Stimulated activated CD8-positive, alpha-beta memory T cell treated with anti-CD3 and anti-CD28 coated beads, Interleukin-12 subunit alpha, Interleukin-12 subunit beta, amount 100 ng/mL, for 24 hours (primary cell): Measurements from ENCODE around the gene GEMIN5.
"Not testable (repeated sequence)": the region's sequence is repeated elsewhere in the genome, so short reads cannot be mapped to it uniquely, and the experiment has no call there.

Source experiments
- DNase-seq: peaks from one replicate; pipeline ENCODE4 v3.0.0-alpha.2; 2020; ENCODE audit errors: extremely low read depth

GEMIN5 gene

DNA sequence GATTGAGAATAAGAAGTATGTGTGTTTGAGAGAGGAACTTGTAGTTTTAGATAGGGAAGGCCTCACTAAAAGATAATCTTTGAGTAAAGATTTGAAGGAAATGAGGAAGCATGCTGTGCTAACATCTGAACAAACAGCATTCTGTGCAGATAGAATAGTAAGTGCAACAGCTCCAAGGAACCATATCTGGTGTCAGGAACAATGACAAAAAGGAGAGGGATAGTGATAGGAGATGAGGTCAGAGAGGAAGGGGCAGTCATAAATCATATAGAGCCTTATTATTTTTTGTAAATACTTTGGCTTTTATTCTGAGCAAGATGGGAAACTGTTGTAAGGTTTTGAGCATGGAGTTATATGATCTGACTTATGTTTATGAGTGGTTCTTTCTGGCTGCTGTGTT is 6.7 kb upstream of the GEMIN5 start:
- DNase-seq = no peak

GRCh38 chr5:154943527-154943926 is 5.5 kb upstream of the GEMIN5 start:
- no peak for DNase-seq

DNA sequence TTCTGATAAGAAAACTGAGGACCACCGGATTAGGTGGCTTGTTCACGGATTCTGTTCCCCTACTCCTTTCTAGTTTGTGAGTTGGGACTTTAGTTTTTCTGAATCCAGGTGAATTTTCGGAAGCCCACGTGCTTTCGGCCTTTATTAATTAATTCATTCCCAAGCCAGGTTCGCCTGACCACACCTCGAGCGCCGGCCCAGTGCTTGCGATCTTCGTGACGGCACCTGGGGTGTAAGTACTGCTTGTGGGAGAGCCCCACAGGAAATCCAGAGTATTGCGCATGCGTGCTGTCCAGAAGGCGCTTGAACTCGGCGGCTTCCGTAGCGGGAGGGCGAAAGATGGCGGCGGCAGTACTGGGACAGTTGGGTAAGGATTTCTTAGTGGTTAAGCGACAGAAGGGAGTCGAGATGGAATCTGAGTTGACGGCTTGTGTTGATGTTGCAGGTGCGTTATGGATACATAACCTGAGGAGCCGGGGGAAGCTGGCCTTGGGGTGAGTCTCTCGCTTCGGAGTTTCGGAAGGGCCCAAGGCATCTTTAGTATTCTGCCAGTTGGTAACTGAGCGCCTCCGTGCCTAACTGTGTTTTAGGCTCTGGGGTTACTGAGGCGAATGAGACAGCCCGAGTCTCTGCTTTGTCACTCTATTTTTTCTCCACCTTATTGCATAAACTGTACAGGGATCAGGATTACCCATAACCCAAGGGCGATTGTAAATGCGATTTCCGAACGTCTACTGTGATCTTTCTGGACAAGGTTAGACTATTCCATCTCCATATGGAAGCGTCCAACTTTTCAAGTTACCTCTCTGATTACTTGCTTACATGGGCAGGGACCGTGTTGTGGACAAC is 3.0 kb upstream of the GEMIN5 start, which contains the start of gene MRPL22:
Gene MRPL22 (plus strand): TSS at position 302 of the 849 bp plus-strand sequence. CDS start 38 bp downstream, at position 340.
- DNase-seq = peak; percentile 85

DNA sequence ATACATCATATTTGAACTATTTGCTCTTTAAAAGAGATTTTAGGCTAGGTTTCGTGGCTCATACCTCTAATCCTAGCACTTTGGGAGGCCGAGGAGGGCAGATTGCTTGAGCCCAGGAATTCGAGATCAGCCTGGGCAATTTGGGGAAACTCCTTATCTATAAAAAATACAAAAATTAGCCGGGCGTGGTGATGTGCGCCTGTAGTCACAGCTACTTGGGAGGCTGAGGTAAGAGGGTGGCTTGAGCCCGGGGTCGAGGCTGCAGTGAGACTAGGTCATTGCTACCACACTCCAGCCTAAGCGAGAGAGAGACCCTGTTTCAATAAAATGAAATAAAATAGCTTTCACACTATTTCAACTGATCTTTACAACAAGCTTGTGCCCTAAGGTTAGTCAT is 2.4 kb upstream of the GEMIN5 start:
- DNase-seq = no peak

- not testable (repeated sequence) for DNase-seq
Measured at GRCh38 chr5:154939387-154939786, 1.4 kb upstream of the GEMIN5 start.

DNA sequence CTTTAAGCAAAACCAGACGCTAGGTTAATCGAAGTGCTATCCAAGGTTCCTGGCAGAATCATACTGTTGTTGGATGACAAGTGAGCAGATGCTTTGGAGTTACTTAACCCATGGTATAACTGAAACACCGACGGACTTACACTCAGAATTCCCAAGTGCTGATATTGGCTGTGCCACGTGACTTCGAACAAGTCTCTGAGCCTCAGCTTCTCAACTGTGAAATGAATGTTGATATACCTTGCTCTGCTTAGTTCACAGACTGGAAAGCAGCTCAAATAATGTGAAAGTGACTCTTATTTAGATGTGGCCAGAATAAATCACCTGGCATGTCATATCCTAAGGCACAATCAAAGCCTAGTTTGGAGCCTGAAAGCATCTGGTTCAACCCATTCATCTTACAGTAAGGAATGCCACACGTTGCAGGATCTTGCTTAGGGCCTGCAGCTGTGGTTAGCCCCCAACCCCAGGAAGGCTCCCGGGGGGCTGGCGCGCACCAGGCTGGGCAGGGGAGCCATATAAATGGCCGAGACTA is 759 bp downstream of the GEMIN5 start:
- DNase-seq = no peak

- no peak for DNase-seq
Measured at GRCh38 chr5:154934881-154935280, 3.1 kb downstream of the GEMIN5 start.

- DNase-seq = no peak
Measured at GRCh38 chr5:154933537-154933936, 4.5 kb downstream of the GEMIN5 start.

- DNase-seq = no peak
Measured at GRCh38 chr5:154923441-154924430, 14.3 kb downstream of the GEMIN5 start.

- DNase-seq = no peak
Measured at GRCh38 chr5:154917757-154918156, 20.3 kb downstream of the GEMIN5 start.

GRCh38 chr5:154916874-154917273 is 21.1 kb downstream of the GEMIN5 start:
- no peak for DNase-seq

- not testable (repeated sequence) for DNase-seq
Measured at GRCh38 chr5:154905601-154906000, 32.4 kb downstream of the GEMIN5 start.

GRCh38 chr5:154901913-154902312 is 36.1 kb downstream of the GEMIN5 start:
- DNase-seq = no peak

DNA sequence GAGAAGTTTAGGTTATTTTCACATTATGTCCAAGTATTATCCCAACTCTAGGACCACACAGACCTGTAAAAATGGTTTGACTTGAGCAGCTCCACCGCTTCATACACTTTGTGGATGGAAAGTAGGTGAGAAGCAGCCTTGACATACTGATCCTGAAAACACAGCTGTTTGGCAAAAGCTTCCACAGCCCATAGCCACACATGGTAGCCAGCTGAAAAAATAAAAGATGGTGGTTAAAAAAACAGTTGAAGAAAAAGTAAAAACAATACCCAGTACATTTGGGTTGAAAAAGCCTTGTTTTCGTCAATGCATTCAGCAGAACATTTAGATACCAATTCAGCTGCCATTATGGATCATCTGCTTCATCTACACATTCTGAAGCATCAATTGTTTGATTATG is 36.7 kb downstream of the GEMIN5 start:
- DNase-seq = no peak

- no peak for DNase-seq
Measured at GRCh38 chr5:154900066-154900465, 37.9 kb downstream of the GEMIN5 start.

DNA sequence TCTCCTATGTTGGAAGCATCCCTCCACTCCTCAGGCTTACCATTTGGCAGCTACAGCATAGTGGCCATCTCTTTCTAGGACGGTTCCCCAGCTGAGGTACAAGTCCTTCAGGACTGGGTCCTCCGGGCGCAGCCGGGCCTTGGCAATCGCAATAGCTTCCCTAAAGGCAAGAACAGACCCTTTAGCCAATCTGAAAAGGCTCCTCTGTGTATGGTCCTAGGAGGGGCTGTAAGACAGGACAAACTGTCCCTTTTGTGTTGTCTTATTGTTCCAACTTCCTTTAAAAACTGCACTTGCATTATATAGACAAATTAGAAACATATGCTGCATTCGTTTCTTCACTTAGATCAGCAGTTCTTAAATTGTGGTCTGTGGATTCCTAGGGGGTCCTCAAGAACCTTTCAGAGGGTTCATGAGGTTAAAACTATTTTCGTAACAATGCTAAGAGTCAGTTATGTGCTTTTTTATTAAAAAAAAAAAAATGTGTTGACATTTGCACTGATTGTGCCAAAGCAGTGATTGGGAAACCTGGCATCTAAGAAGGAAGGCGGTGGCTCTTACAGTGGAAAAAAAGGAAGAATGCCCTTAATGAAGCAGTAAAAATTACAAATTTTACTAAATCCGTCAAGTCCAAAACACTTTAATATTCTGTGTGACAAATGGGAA is 38.7 kb downstream of the GEMIN5 start:
- DNase-seq = no peak

DNA sequence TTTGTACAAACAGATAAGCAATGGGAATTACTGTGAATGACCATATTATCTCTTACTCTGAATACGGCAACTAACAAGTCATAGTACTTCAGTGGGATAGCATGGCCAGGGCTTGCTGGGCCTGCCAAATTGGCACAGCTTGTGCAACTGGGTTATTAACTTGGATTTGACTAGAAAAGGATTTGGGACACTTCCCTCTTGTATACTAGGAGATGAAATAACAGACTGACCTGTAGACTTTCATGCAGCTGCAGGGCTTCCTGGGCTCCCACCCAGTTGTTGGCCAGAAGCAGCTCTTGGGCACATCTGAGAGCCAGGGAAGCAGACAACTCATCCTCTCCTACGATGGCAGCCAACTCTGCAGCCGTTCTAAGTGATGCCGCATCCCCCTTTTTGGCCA is 39.8 kb downstream of the GEMIN5 start:
- DNase-seq = no peak

DNA sequence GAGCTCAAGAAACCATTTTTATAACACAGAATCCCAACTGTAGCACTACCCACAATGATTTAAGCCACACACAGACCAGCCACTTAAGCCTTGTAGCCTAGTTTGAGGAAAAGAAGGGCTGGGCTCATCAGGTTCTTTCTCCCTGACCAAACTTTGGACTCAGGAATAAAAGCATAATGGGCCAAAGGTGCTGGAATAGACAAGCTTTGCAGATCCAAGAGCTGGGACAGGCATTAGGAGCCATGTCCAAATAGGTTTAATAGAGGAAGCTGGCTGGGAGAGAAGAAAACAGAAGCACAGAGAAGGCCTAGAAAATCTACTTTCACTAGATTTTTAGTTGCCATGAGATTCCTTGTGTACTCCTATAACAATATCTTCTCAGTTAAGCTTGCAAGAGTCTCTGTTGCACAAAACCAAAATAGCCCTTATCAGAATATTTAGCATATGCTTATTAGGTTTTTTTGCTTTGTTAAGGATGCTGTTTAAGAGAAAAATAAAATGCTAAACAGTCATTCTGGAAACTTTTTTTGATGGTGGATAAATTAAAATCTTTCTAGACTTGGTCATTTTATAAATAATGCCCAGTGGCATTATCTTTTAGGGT is 41.3 kb downstream of the GEMIN5 start:
- no peak for DNase-seq

GRCh38 chr5:154895606-154896561 is 42.1 kb downstream of the GEMIN5 start:
- DNase-seq = no peak

DNA sequence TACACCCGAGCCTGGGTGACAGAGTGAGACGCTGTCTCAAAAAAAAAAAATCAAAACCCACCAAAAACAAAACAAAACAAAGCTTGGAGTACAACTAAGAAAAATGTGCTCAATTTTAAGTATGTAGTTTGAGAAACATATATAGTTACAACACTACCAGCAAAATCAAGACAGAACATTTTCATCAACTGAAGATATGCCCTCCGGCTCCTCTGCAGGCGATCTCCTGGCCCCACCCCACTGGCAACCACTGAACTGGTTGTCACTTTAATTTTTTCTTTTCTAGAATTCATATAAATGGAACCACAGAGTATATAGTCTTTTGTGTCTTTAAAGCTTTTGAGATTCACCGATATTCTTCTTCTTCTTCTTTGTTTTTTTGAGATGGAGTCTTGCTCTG is 44.6 kb downstream of the GEMIN5 start:
- no peak for DNase-seq
